ENCODE data around the gene SCGB1D2.

Gene SCGB1D2

DNA sequence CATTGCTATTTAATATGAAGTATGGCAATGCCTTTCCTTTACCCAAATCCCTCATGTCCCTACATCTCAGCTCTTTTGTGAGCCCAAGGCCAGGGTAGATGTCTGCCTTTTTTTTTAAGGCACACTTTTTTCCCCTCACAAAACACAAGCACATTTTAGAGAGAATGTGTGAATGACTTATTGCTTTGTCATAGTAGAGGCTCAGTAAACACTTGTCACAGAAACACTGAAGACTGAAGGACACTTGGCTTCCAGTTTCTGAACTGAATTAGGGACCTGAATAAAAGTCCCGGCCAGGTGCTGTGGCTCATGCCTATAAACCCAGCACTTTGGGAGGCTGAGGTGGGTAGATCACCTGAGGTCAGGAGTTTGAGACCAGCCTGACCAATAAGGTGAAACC is 25.0 kb downstream of the SCGB1D2 start:
- Histone ChIP-seq H3K79me2 (no peaks in the 10 kb centered on the region), H3K4me1 (no peaks in the 10 kb centered on the region), H3K4me2 (ENCODE audit: low read length) (no peak overlapping the region), H2AFZ (no peak overlapping the region), H3K9ac (no peak overlapping the region), H3K36me3 (ENCODE audit: control insufficient read depth, insufficient read depth, low read length) (no peaks in the 10 kb centered on the region), H3K9me3 (ENCODE audit: control insufficient read depth, low read length) (no peaks in the 10 kb centered on the region), H3K27ac (no peak overlapping the region), H3K4me3 (ENCODE audit: low read depth, low read length) (no peak overlapping the region), H3K27me3 (ENCODE audit: control insufficient read depth, insufficient read depth, low read length) (no peaks in the 10 kb centered on the region)
- TF ChIP-seq, protein P1, sequence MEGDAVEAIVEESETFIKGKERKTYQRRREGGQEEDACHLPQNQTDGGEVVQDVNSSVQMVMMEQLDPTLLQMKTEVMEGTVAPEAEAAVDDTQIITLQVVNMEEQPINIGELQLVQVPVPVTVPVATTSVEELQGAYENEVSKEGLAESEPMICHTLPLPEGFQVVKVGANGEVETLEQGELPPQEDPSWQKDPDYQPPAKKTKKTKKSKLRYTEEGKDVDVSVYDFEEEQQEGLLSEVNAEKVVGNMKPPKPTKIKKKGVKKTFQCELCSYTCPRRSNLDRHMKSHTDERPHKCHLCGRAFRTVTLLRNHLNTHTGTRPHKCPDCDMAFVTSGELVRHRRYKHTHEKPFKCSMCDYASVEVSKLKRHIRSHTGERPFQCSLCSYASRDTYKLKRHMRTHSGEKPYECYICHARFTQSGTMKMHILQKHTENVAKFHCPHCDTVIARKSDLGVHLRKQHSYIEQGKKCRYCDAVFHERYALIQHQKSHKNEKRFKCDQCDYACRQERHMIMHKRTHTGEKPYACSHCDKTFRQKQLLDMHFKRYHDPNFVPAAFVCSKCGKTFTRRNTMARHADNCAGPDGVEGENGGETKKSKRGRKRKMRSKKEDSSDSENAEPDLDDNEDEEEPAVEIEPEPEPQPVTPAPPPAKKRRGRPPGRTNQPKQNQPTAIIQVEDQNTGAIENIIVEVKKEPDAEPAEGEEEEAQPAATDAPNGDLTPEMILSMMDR (IDR thresholded peaks at IDR 0.05), result no peak

DNA sequence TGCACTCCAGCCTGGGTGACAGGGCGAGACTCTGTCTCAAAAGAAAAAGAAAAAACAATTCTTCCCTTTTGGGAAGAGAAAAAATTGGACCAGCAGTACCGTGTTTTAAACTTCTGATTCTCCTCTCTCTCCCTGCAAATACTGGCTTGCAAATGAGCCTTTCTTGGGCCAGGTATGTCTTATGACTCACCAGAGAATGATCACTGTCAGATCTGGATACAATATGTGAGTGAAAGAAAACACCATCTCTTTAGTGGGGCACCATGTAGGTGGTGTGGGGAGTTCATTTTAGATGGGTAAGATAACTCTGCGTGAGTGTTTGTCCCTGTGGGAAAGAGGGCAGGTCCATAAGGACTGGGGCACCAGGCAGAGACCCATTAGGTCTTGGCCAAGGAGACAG is 25.5 kb downstream of the SCGB1D2 start:
- no peaks in the 10 kb centered on the region for H3K36me3 ChIP-seq (ENCODE audit: control insufficient read depth, insufficient read depth, low read length)
- no peak overlapping the region for H3K9ac ChIP-seq
- no peak overlapping the region for H2AFZ ChIP-seq
- no peak overlapping the region for H3K4me2 ChIP-seq (ENCODE audit: low read length)
- no peaks in the 10 kb centered on the region for H3K27me3 ChIP-seq (ENCODE audit: control insufficient read depth, insufficient read depth, low read length)
- no peaks in the 10 kb centered on the region for H3K79me2 ChIP-seq
- no peaks in the 10 kb centered on the region for H3K9me3 ChIP-seq (ENCODE audit: control insufficient read depth, low read length)
- TF ChIP-seq, protein P1 (IDR thresholded peaks at IDR 0.05), result no peak
- H3K27ac ChIP-seq, result no peak overlapping the region
- no peak overlapping the region for H3K4me3 ChIP-seq (ENCODE audit: low read depth, low read length)
- H3K4me1 ChIP-seq, result no peaks in the 10 kb centered on the region

DNA sequence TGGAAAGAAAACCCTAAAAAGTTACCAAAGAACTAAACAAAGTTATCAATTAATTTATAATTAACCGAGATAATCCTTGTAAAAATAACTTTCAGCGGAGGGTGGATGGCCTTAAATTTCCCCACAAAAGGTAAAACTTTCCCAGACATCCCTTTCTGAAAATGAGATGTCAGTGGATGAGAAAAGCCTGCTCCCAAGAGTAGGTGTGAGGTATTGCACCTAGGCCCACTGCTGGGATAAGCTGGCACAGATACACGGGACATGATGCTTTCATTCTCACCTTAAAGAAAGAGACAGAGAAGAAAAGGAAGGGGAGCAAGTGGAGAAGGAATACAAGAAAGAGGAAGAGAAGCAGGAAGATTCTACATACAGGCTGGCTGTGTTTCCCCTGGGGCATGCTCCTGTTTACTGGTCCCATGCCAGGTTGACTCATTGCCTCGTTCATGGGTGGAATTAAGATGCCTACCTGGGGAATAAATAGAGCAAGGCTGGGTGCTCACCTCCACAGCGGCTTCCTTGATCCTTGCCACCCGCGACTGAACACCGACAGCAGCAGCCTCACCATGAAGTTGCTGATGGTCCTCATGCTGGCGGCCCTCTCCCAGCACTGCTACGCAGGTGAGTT is 27.7 kb downstream of the SCGB1D2 start, which contains the start of gene SCGB2A2:
Gene SCGB2A2, plus strand, starts transcription at position 505 of the 625 bp plus-strand sequence. Its CDS starts 59 bp downstream, at position 564.
- Histone ChIP-seq H3K36me3 (ENCODE audit: control insufficient read depth, insufficient read depth, low read length) (no peaks in the 10 kb centered on the region), H3K79me2 (no peaks in the 10 kb centered on the region), H3K9ac (no peak within 1 kb of the TSS), H3K4me1 (no peaks in the 10 kb centered on the region), H3K4me3 (ENCODE audit: low read depth, low read length) (no peak within 1 kb of the TSS), H2AFZ (no peak within 1 kb of the TSS), H3K27me3 (ENCODE audit: control insufficient read depth, insufficient read depth, low read length) (no peaks in the 10 kb centered on the region), H3K4me2 (ENCODE audit: low read length) (no peak within 1 kb of the TSS), H3K27ac (no peak within 1 kb of the TSS), H3K9me3 (ENCODE audit: control insufficient read depth, low read length) (no peaks in the 10 kb centered on the region)
- TF ChIP-seq, protein P1 (IDR thresholded peaks at IDR 0.05), result peak; percentile 42

DNA sequence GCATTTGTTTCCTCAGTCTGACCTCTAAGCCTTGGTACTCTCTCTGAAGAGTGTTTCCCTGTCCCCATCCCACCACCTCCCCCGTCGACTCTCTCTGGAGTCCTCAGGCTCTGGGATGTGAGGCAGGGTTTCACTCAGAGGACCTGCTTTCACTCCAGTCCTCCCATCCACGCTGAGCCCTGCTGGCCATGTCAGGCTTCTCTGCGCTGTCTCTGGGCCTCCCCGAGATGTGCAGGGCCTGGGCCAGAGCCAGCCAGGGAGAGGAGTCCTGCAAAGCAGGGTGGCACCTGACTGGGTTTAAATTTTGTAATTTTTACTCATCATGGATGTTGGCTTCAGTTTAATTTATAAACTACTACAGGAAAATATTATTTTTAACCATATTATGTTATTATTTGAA is 31.2 kb downstream of the SCGB1D2 start:
- Histone ChIP-seq H3K4me3 (ENCODE audit: low read depth, low read length) (no peak overlapping the region), H3K4me1 (no peaks in the 10 kb centered on the region), H3K36me3 (ENCODE audit: control insufficient read depth, insufficient read depth, low read length) (no peaks in the 10 kb centered on the region), H3K27me3 (ENCODE audit: control insufficient read depth, insufficient read depth, low read length) (no peaks in the 10 kb centered on the region), H3K79me2 (no peaks in the 10 kb centered on the region), H3K9ac (no peak overlapping the region), H3K27ac (no peak overlapping the region), H2AFZ (no peak overlapping the region), H3K4me2 (ENCODE audit: low read length) (no peak overlapping the region), H3K9me3 (ENCODE audit: control insufficient read depth, low read length) (no peaks in the 10 kb centered on the region)
- TF ChIP-seq, protein P1 (IDR thresholded peaks at IDR 0.05), result no peak

DNA sequence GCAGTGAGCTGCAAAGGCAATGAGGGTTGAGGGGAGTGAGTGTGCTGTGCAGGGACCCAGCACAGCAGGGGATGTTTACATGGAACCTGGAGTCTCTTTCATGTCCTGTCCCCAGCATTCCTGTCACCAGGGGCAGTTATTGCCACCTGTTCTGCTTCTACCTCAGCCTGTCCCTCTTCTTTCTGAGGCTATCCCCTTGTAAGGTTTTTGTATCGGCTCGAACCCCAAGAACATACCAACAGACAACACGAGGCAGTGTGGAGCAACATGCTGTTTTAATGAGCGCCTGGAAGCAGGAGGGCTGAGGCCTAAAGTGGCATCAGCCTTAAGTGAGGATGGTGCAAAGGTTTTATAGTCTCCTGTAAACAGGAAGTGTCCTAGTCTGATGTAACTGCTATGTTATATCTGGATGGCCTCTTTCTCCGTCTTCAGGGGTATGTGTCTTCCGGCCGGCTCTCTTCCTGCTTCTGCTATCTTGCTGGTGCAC is 31.8 kb downstream of the SCGB1D2 start:
- no peak overlapping the region for H3K4me2 ChIP-seq (ENCODE audit: low read length)
- H3K9me3 ChIP-seq (ENCODE audit: control insufficient read depth, low read length), result no peaks in the 10 kb centered on the region
- no peaks in the 10 kb centered on the region for H3K4me1 ChIP-seq
- no peaks in the 10 kb centered on the region for H3K79me2 ChIP-seq
- H2AFZ ChIP-seq, result no peak overlapping the region
- H3K36me3 ChIP-seq (ENCODE audit: control insufficient read depth, insufficient read depth, low read length), result no peaks in the 10 kb centered on the region
- H3K4me3 ChIP-seq (ENCODE audit: low read depth, low read length), result no peak overlapping the region
- H3K9ac ChIP-seq, result no peak overlapping the region
- no peaks in the 10 kb centered on the region for H3K27me3 ChIP-seq (ENCODE audit: control insufficient read depth, insufficient read depth, low read length)
- TF ChIP-seq, protein P1 (IDR thresholded peaks at IDR 0.05), result no peak
- no peak overlapping the region for H3K27ac ChIP-seq

Data from parathyroid adenoma (tissue), 2 donors.